ENCODE data around the gene SENP7. TPM values are rescaled to one million over a fixed set of nuclear protein-coding genes. Genes with fewer than 3 reads are reported as not detected.

The SENP7 gene
- total RNA-seq, 4 donors from 2014 or later, result 8.8 to 52.5 (median 15.1) TPM

- TF ChIP-seq, protein P1, sequence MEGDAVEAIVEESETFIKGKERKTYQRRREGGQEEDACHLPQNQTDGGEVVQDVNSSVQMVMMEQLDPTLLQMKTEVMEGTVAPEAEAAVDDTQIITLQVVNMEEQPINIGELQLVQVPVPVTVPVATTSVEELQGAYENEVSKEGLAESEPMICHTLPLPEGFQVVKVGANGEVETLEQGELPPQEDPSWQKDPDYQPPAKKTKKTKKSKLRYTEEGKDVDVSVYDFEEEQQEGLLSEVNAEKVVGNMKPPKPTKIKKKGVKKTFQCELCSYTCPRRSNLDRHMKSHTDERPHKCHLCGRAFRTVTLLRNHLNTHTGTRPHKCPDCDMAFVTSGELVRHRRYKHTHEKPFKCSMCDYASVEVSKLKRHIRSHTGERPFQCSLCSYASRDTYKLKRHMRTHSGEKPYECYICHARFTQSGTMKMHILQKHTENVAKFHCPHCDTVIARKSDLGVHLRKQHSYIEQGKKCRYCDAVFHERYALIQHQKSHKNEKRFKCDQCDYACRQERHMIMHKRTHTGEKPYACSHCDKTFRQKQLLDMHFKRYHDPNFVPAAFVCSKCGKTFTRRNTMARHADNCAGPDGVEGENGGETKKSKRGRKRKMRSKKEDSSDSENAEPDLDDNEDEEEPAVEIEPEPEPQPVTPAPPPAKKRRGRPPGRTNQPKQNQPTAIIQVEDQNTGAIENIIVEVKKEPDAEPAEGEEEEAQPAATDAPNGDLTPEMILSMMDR (IDR thresholded peaks at IDR 0.05), result no peak
- DNase-seq (ENCODE audit: low spot score), result no peak
- no peak for ATAC-seq (ENCODE audit: low FRiP score)
These were observed 79.4 kb downstream of the SENP7 start for GRCh38 chr3:101433652-101434051.

DNA sequence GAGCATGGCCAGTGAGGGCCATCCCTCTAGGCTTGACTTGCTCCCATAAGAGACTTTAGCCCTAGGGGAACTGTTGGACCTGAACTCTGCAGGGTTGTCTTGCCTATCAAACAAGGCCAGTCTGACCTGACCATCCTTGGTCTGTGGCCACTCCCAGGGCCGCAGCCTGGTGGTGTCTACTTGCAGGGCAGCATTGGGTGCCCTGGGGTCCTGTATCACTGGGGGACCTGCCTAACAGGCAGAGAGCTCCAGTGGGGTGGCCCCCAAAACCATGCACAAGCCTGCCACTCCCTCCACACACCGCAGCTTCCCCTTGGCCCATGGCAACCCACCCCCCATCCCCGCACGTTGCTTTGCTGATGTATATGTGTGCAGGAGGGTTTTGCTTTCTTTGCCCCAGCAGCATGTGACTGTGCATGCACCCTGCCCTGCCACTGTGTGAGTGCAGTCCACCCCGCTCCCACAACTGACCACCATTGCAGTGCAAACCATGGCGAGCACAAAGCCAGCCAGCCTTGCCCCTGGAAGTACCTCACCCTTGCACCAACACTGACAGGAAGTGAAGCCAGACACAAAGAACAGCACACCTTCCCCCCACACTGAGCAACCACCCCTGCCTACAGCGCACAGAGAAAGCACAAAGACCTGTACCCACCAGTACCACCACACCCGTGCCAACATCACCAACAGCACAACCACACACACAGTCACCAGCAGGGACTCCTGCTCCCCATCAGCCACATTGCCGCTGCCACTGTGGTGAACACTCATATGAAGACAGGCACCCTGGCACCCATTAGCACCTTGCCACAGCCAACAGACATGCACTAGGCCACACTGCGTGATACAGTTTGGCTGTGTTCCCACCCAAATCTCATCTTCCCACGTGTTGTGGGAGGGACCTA is 88.8 kb downstream of the SENP7 start:
- ATAC-seq (ENCODE audit: low FRiP score) (peak; percentile 10), DNase-seq (ENCODE audit: low spot score) (no peak)
- TF ChIP-seq, protein P1 (IDR thresholded peaks at IDR 0.05), result no peak

DNA sequence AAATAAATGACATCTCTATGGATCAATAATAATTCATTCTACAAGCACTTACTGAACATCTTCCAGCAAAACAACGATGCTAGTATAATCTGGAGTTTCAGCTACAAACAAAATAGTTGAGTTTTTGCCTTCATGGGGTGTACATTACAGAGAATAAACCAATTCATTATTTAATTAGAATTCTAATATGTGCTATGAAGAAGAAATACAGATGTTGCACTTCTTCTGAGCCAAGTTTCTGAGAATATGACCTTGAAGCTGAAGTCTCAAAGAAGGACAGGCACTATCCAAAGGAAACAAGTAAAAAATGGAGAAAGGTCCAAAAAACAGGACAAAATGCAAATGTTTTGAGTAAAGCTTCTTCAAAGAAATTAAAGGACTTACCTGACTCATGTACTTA is 94.2 kb downstream of the SENP7 start:
- TF ChIP-seq, protein P1 (IDR thresholded peaks at IDR 0.05), result no peak
- DNase-seq (ENCODE audit: low spot score), result no peak
- no peak for ATAC-seq (ENCODE audit: low FRiP score)

- DNase-seq (ENCODE audit: low spot score) (no peak), ATAC-seq (ENCODE audit: low FRiP score) (no peak)
- TF ChIP-seq, protein P1 (IDR thresholded peaks at IDR 0.05), result no peak
These were observed 98.9 kb downstream of the SENP7 start for GRCh38 chr3:101414121-101414520.

DNA sequence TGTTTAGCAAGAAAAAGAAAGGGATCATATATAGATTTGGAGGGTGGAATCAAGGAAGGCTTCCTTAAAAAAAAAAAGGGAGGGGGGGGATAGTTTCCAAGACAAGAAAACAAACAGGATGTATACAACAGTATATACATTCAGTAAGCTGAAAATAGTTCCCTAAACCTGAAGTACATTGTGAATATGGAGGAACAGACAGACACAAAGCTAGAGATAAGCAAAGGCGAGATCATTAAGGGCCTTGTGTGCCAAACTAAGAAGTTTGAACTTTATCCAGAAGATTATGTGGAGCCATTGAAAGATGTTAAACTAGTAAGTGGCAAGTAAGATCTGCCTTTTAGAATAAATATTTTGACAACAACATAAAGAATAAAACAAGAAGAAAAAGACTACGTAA is 99.4 kb downstream of the SENP7 start:
- DNase-seq (ENCODE audit: low spot score) (no peak), ATAC-seq (ENCODE audit: low FRiP score) (no peak)
- TF ChIP-seq, protein P1 (IDR thresholded peaks at IDR 0.05), result no peak

DNA sequence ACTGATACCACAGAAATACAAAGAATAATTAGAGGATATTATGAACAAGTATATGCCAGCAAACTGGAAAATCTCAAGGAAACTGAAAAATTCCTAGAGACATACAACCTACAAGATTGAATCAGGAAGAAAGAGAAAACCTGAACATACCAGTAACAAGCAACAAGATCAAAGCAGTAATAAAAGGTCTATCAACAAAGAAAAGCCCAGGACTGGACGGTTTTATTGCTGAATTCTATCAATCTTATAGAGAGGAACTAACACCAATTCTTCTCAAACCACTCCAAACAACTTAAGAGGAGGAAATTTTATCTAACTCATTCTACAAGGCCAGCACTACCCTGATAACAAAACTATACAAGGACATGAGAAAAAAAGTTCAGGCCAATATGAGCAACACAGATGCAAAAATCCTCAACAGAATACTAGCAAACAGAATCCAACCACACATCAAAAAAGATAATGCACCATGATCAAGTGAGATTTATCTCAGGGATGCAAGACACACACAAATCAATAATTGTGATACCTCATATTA is 121.5 kb downstream of the SENP7 start:
- DNase-seq (ENCODE audit: low spot score), result no peak
- ATAC-seq (ENCODE audit: low FRiP score), result no peak
- TF ChIP-seq, protein P1 (IDR thresholded peaks at IDR 0.05), result no peak

GRCh38 chr3:101388706-101389105 is 124.3 kb downstream of the SENP7 start:
- ATAC-seq (ENCODE audit: low FRiP score) (no peak), DNase-seq (ENCODE audit: low spot score) (no peak)
- TF ChIP-seq, protein P1 (IDR thresholded peaks at IDR 0.05), result no peak
